Prostate gland (tissue), 2 donors: Measurements from ENCODE around the gene ARL15. TPM values are rescaled to one million over a fixed set of nuclear protein-coding genes. Genes with fewer than 3 reads are reported as not detected.

ENCODE experiments used
- DNase-seq: peaks from one replicate; pipeline ENCODE4 v3.0.0-alpha.2; 2019; ENCODE audit warnings: low spot score
- H3K27ac ChIP-seq, 2 donors: fragments of 200-600 bp; sonication (generic); 2 replicates each; pipeline ENCODE4 v1.5.1; 2017 to 2019
- H3K27me3 ChIP-seq: fragments of 200-600 bp; sonication (generic); replicated peaks from 2 replicates; pipeline ENCODE4 v1.5.1; 2019; ENCODE audit not compliant: insufficient read depth
- H3K36me3 ChIP-seq, 2 donors: fragments of 200-600 bp; sonication (generic); 1 replicate in 1 of 2; 2 replicates in 1 of 2; pipeline versions ENCODE4 v1.5.1 to v1.8.1; 2017 to 2019
- H3K4me1 ChIP-seq: fragments of 200-600 bp; sonication (generic); replicated peaks from 2 replicates; pipeline ENCODE4 v1.5.1; 2019
- H3K4me3 ChIP-seq, 2 donors: fragments of 200-600 bp; sonication (generic); 2 replicates each; pipeline ENCODE4 v1.5.1; 2017 to 2019
- H3K9me3 ChIP-seq: fragments of 200-600 bp; sonication (generic); 2 replicates; pipeline ENCODE4 v1.5.1; 2017
- POLR2A ChIP-seq: fragments of 450-650 bp; IDR thresholded peaks from one replicate; pipeline ENCODE4 v1.6.1; 2016; ENCODE audit warnings: antibody characterized with exemption, mild to moderate bottlenecking
- POLR2AphosphoS5 ChIP-seq: sonication (generic); formaldehyde crosslinking; IDR thresholded peaks from one replicate; pipeline ENCODE4 v1.6.1; 2017; ENCODE audit warnings: antibody characterized with exemption
- WGBS: methylation state at CpG from one replicate; pipeline ENCODE4 v1.1.5; 2018; 5-methylcytosine and 5-hydroxymethylcytosine counted together
- intact Hi-C: fragments of 100-400 bp; cut with DNase I; formaldehyde crosslinking; loops from one replicate; pipeline ENCODE4 v1.14.2; 2022
- total RNA-seq, 2 donors: library from RNA; depleted of rRNA; stranded (reverse); fragments of >200 nt; gene quantifications; one replicate each; pipeline ENCODE4 v1.1.0, GENCODE V29; 2016
- TF ChIP-seq, protein P1 (sequence below), 4 experiments: fragments of 200-600 bp in 2 of 4; fragments of 450-650 bp in 2 of 4; sonication (generic) in 2 of 4; IDR thresholded peaks; 1 replicate in 3 of 4; 2 replicates in 1 of 4; pipeline ENCODE4 v1.5.1; 2016 to 2019; ENCODE audit warnings: antibody characterized with exemption in 4 of 4, mild to moderate bottlenecking in 2 of 4, moderate library complexity in 2 of 4

ARL15 gene
- total RNA-seq, 2 donors from 2014 or later = 16.1 to 38.4 TPM

DNA sequence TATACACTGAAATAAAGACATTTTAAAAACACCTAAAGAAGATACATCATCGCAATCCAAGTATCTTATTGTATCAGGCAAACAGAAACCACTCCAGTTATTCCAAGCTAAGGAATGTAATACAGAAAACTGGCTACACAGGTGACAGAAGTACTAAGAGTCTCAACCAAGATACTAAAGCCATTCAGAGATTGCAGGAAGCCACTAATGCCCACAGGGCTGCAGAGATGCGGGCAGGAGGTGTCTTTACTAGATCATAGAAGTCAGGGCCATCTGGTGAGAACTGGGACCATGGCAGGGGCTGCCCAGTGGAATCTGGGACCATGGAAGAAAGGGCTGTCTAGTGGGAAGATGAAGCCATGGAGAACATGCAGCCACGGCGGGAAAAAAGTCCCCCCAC lies 384.3 kb downstream of the ARL15 start:
- H3K27me3 ChIP-seq = no peaks in the 10 kb centered on the region
- no peaks in the 10 kb centered on the region for H3K4me1 ChIP-seq
- no peaks in the 10 kb centered on the region for H3K9me3 ChIP-seq
- no peaks in the 10 kb centered on the region for H3K36me3 ChIP-seq
- TF ChIP-seq, protein P1, sequence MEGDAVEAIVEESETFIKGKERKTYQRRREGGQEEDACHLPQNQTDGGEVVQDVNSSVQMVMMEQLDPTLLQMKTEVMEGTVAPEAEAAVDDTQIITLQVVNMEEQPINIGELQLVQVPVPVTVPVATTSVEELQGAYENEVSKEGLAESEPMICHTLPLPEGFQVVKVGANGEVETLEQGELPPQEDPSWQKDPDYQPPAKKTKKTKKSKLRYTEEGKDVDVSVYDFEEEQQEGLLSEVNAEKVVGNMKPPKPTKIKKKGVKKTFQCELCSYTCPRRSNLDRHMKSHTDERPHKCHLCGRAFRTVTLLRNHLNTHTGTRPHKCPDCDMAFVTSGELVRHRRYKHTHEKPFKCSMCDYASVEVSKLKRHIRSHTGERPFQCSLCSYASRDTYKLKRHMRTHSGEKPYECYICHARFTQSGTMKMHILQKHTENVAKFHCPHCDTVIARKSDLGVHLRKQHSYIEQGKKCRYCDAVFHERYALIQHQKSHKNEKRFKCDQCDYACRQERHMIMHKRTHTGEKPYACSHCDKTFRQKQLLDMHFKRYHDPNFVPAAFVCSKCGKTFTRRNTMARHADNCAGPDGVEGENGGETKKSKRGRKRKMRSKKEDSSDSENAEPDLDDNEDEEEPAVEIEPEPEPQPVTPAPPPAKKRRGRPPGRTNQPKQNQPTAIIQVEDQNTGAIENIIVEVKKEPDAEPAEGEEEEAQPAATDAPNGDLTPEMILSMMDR (IDR thresholded peaks at IDR 0.05) = no peak
- TF ChIP-seq POLR2A (no peak), POLR2AphosphoS5 (no peak)
- intact Hi-C loops = no loop called here
- no peak overlapping the region for H3K4me3 ChIP-seq
- DNase-seq = no peak
- H3K27ac ChIP-seq = no peak overlapping the region
- 94% methylated on average over 4 of the region's 4 CpGs for WGBS

DNA sequence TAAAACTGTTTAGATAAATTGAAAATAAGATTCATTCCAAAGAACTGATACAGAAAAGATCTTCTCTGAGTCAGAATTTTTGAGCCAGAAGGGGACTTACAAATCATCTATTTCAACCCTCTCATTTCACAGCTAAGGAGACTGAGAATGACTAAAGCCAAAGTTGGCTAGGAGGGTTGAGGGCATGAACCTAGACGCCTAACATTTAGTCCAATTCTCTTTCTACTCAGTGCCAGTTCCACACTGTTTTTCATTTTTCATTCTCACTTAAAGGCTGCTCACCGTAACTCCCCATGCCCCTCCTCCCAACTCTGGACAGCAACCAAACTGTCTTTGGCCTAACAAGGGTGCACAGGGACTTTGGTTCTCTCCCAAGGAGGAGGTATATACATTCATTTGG lies 386.0 kb downstream of the ARL15 start:
- TF ChIP-seq POLR2A (no peak), POLR2AphosphoS5 (no peak)
- TF ChIP-seq, protein P1 (IDR thresholded peaks at IDR 0.05) = no peak
- no peaks in the 10 kb centered on the region for H3K27me3 ChIP-seq
- H3K4me1 ChIP-seq = no peaks in the 10 kb centered on the region
- no peak for DNase-seq
- H3K36me3 ChIP-seq = no peaks in the 10 kb centered on the region
- no peak overlapping the region for H3K4me3 ChIP-seq
- intact Hi-C loops = no loop called here
- H3K27ac ChIP-seq = no peak overlapping the region
- no peaks in the 10 kb centered on the region for H3K9me3 ChIP-seq
- 33% methylated on average over 2 of the region's 2 CpGs for WGBS

DNA sequence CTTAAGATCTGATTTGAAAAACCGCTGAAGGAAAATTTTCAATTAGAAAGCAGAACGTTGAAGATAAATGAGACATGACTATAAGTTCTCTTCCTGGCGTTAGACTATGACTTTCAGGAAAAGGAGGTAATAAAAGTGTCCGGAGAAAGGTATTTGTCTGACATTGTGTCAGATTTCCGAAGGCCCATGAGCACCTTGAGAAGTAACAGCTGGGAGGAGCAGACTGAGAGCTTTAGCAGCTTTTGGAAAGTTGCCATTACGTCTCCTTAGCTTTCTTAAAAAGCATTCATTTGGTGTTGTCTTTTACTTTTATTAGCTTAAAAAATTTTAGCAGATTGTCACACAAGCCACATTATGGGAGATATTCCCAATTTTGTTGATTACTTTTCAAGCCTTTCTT lies 386.4 kb downstream of the ARL15 start:
- no peaks in the 10 kb centered on the region for H3K4me1 ChIP-seq
- DNase-seq = no peak
- 43% methylated on average over 6 of the region's 6 CpGs for WGBS
- H3K4me3 ChIP-seq = no peak overlapping the region
- TF ChIP-seq POLR2AphosphoS5 (no peak), POLR2A (no peak)
- TF ChIP-seq, protein P1 (IDR thresholded peaks at IDR 0.05) = no peak
- no peaks in the 10 kb centered on the region for H3K9me3 ChIP-seq
- intact Hi-C loops = no loop called here
- no peaks in the 10 kb centered on the region for H3K27me3 ChIP-seq
- no peak overlapping the region for H3K27ac ChIP-seq
- H3K36me3 ChIP-seq = no peaks in the 10 kb centered on the region

DNA sequence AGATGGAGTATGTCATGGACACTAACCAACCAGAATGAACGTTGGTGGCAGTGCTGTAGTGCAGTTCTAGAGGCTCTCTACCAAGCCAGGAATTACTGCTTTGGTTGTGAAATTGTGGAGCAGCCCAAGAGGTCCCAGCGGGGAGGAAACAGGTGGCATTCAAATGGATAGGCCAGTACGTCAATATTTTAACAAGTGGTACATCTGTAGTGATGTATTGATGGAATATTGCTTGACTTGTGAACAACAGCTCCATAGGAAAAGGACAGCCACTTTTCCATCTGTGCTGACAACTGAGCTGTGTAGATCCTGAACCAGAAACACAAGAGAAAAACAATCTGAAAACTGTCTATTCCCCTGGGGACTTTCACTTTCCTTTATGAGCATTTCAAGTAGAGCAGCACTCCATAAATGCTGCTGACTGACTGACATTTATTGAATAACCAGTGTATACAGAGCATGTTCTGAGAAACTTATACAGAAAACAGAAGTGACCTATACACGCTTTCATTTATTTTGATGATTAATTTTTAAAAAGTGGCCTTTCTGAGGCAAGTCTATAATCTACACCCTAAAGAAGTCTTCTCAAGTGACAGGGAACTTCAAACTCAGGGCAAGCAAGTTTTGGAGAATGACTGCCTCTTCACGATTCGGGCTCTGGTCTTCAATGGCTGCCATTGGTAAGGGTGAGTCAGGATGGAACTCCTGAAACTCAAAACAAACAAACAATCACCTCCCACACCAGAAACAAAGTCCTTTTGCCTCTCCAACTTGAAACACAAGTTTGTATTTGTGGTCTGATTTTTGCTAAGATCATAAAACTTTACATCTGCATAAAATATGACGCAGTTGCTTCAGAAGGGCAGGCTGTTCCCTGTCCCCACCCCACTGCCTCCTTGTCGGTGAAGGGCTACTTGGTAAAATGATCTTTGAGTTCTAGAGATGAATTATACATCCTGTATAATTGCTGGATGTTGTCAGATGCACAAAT lies 387.6 kb downstream of the ARL15 start:
- intact Hi-C loops = no loop called here
- WGBS = 68% methylated on average over 8 of the region's 8 CpGs
- H3K4me3 ChIP-seq = no peak overlapping the region
- H3K9me3 ChIP-seq = no peaks in the 10 kb centered on the region
- TF ChIP-seq, protein P1 (IDR thresholded peaks at IDR 0.05) = no peak
- no peak for TF ChIP-seq POLR2AphosphoS5
- TF ChIP-seq POLR2A = no peak
- no peaks in the 10 kb centered on the region for H3K4me1 ChIP-seq
- H3K36me3 ChIP-seq = no peaks in the 10 kb centered on the region
- no peak overlapping the region for H3K27ac ChIP-seq
- H3K27me3 ChIP-seq = no peaks in the 10 kb centered on the region
- DNase-seq = no peak

DNA sequence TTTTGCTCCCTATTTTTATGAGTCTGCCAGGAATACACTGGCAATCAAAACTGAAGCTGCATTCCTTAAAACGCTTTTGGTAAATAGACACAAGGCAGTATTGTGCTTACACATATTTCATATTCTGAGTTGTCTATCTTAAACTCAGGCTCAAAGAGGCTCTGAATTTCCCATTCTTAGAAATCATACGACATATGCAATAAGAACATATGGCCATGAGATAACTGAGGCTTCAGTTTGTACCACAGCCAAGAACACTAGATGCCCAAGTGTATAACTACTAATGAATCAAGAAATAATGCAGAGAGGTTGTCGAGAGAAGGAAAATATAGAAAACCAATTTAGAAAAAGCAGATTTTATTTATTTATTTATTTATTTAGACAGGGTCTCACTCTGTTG lies 392.5 kb downstream of the ARL15 start:
- H3K9me3 ChIP-seq = no peaks in the 10 kb centered on the region
- H3K27me3 ChIP-seq = no peaks in the 10 kb centered on the region
- no peak overlapping the region for H3K27ac ChIP-seq
- no peak for DNase-seq
- intact Hi-C loops = no loop called here
- WGBS = 85% methylated on average over 3 of the region's 3 CpGs
- H3K4me1 ChIP-seq = no peaks in the 10 kb centered on the region
- H3K36me3 ChIP-seq = no peaks in the 10 kb centered on the region
- H3K4me3 ChIP-seq = no peak overlapping the region
- TF ChIP-seq POLR2AphosphoS5 = no peak
- TF ChIP-seq POLR2A = no peak
- TF ChIP-seq, protein P1 (IDR thresholded peaks at IDR 0.05) = no peak
